GM18498 (cell line): ENCODE data around the gene TSPY4.
"Not testable (repeated sequence)": the region's sequence is repeated elsewhere in the genome, so short reads cannot be mapped to it uniquely, and the experiment has no call there.

Source experiments
- ATAC-seq: cut with Tn5 transposase; IDR thresholded peaks from one replicate; pipeline ENCODE4 v1.9.1; 2021; ENCODE audit warnings: mild to moderate bottlenecking, moderate library complexity; ENCODE audit not compliant: unreplicated experiment

TSPY4 gene

GRCh38 chrY:9337164-9337563, at the start of gene TSPY4:
TSPY4 (plus strand) TSS chrY:9337464; CDS start chrY:9337510, 46 bp downstream.
- not testable (repeated sequence) for ATAC-seq

GRCh38 chrY:9320996-9321395, 16.3 kb upstream of the TSPY4 start:
- no peak for ATAC-seq

DNA sequence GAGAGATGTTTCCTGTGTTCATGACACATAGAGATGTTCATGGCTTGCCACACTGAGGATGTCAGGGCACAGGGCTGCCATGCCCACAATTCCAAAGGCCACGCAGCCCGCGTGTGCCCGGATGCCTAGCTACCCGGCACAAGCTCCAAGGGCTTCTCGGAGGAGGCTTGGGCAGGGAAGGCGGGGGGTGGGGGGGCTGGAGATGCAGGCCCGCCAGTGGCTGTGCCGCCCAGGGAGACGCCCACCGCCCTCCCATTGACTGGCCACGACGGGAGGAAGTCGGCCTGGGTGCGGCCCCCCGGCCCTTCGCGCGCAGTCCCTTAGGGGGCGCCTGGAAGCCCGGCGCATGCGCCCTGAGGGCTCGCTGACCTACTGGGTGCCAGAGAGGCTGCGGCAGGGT, 20.2 kb downstream of the TSPY4 start, which contains the start of gene TSPY8:
Gene TSPY8 (plus strand): TSS at position 301 of the 400 bp plus-strand sequence. CDS start 46 bp downstream, at position 347.
- ATAC-seq = not testable (repeated sequence)
